Measurements from ENCODE around the gene SOX12.
"Not testable (repeated sequence)": the region's sequence is repeated elsewhere in the genome, so short reads cannot be mapped to it uniquely, and the experiment has no call there.

SOX12 gene

DNA sequence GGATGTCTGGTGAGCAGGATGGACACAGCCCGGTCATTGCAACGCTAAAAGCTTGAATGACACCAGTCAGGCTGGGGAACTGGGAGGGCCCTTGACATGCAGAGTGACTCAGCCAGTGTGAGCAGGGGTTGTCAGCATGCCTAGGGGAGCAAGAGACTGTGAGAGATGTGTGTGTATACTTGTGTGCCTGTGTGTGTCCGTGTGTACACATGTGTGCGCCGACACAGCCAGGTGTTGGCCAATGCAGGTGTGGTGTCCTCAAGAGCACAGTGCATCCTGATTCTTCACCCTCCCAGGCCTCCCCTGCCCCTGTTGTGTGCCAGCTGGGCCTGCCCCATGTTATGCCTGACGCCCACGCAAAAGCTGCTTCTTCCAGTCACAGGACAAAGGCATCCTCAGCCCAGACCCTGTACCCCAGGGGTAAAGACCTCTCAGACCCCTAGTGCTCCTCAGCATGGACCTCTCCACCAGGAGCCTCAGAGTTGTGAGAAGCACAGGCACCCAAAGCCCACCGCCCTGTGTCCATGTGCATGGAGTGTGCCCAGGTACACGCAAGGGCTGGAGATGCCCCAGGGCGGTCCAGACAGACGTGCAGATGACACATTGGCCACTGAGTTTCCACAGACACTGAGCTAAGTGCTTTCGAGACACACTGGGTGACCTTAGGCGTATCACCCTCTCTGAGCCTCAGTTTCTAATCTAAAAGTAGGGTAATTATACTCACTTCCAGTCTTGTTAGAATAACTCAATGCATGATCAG is 38.1 kb downstream of the SOX12 start:
- DNase-seq, result no peak

GRCh38 chr20:364905-365794 is 39.8 kb downstream of the SOX12 start:
- DNase-seq, result no peak

DNA sequence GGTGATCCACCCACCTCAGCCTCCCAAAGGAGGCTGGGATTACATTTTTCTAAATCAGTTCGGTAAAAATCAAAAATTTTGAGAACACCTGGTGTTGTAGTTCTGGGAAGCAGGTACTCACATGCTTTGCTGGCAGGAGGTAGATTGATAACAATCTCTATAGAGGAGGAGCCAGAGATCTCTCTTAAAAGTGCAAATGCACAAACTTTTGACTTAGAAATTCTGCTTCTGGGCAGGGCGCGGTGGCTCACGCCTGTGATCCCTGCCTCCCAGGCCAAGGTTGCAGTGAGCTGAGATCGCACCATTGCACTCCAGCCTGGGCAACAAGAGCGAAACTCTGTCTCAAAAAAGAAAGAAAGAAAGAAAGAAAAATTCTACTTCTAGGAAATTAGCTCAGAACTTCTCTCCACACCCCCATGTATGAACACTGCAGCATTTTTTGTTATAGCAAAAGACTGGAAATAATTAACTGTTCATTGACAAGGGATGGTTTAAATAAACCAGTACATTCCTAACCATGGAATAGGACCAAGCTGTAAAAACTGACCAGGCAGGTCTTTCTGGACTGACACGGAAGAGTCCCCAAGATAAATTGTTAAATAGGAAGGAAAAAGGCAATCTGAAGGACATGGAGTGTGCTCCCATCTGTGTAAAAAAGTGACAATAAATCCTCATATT is 40.8 kb downstream of the SOX12 start:
- no peak for DNase-seq

DNA sequence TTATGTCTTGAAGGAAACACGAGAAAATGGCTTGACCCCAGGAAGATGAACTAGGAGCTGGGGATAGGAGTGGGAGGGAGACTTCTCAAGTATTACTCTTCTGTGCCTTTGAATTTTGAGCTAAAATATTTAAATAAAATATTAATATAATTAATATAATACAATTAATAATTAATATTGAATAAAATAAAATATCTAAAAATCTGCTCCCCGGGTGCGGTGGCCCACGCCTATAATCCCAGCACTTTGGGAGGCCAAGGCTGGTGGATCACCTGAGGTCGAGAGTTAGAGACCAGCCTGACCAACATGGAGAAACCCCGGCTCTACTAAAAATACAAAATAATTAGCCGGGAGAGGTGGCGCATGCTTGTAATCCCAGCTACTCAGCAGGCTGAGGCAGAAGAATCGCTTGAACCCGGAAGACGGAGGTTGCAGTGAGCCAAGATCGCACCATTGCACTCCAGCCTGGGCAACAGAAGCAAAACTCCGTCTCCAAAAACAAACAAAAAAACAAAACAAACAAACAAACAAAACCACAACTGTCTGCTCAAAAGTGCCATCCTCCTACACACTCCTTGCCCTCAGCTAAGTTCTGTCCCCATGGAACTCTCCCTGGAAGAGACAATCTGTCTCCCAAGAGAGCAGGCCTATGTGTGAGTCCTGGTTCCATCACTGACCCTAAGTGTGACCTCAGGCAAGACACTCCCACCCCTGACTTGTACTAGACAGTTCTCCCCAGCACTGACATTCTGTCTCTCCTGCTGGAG is 41.5 kb downstream of the SOX12 start:
- DNase-seq, result no peak

- peak; percentile 63 for DNase-seq
Observed at GRCh38 chr20:367486-367887, 42.1 kb downstream of the SOX12 start.

GRCh38 chr20:368915-369314 is 43.6 kb downstream of the SOX12 start:
- DNase-seq, result no peak

- no peak for DNase-seq
Observed at GRCh38 chr20:370151-370600, 44.8 kb downstream of the SOX12 start.

GRCh38 chr20:370977-371754 is 45.8 kb downstream of the SOX12 start:
- no peak for DNase-seq

GRCh38 chr20:371755-372542 is 46.6 kb downstream of the SOX12 start:
- DNase-seq, result no peak

DNA sequence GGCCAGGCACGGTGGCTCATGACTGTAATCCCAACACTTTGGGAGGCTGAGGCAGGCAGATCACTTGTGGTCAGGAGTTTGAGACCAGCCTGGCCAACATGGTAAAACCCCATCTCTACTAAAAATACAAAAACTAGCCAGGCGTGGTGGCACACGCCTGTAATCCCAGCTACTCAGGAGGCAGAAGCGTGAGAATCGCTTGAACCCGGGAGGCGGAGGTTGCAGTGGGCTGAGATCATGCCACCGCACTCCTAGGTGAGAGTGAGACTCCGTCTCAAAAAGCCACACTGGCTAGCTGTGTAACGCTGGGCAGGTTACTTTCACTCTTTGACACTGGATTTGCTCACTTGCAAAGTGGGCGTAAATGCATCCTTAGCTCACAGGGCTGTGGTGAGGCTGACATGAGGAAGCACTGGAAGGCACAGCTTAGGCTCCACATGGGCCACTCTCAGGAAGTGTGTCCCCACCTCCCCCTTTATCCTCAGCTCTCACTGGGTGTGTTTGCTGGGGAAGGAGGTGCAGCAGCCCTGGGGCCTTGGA is 47.3 kb downstream of the SOX12 start:
- DNase-seq, result not testable (repeated sequence)

- DNase-seq, result no peak
Observed at GRCh38 chr20:373171-373890, 48.0 kb downstream of the SOX12 start.

GRCh38 chr20:375265-375889 is 50.0 kb downstream of the SOX12 start:
- DNase-seq, result no peak

GRCh38 chr20:376089-376488 is 50.7 kb downstream of the SOX12 start:
- no peak for DNase-seq

GRCh38 chr20:376750-377149 is 51.4 kb downstream of the SOX12 start:
- DNase-seq, result no peak

DNA sequence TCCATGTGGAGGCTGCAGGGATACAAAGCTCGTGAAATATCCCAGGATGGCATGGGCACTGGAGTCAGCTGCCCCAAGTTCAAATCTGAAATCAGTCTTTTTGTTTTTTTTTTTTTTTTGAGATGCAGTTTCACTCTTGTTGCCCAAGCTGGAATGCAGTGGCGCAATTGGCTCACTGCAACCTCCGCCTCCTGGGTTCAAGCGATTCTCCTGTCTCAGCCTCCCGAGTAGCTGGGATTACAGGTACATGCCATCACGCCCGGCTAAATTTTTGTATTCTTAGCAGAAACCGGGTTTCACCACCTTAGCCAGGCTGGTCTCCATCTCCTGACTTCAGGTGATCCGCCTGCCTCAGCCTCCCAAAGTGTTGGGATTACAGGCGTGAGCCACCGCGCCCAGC is 52.2 kb downstream of the SOX12 start:
- DNase-seq, result not testable (repeated sequence)

GRCh38 chr20:378961-379336 is 53.6 kb downstream of the SOX12 start:
- no peak for DNase-seq

Measured in NCI-H69 (cell line).